ENCODE measurements around the gene KDM7A. TPM values are rescaled to one million over a fixed set of nuclear protein-coding genes. Genes with fewer than 3 reads are reported as not detected.

The KDM7A gene
- total and polyA plus RNA-seq, 9 of the 15 experiments (the other 6 are each of a cell fraction or from before 2014, with no cell fraction given), result 0.90 to 8.4 (median 7.0) TPM

DNA sequence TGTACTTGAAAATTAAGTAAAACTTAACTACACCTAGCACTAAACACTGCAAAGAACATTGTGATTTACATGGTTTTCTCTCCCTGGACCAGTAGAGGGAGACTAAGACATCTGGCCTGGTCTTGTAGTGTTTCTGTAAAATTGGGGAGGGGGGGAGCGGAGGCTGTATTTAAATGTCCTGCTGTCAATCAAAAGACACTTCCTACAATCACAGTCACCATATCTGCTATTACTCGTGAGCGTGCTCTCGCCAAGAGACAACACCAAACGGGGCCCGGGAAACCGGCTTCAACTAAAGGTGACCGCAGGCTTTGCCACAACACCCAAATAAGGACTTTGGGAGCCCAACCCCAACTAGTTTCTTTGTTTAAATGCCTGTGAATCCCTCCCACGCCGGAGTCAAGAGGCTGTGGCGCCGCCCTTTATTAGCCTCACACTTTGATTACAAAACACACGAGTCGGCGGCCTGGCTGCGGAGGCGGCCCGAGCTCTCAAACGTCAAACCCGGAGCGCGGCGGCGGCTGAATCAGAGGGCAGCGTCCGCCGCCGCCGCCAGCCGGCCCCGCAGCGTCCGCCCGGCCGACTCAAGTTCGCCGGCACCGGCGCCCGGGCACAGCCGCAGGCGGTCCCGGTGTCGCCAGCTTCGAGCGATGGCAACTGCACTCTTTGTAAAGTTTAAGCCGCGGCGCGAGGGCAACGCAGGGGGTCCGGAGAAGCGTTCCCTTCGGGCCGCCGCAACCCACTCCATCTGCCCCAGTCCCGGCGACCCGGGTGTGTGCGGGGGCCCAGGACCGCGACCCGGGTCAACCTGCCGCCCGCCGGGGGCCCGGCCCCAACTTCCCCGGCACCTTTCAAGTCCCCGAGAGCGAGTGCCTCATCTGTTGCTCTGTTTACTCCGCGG is 1.3 kb downstream of the KDM7A start (continued):
- peak; percentile 18; the same call in 1 of the 2 replicates for TF ChIP-seq CBX1 (IDR thresholded peaks at IDR 0.05; ENCODE audit: low read depth)
- TF ChIP-seq YBX1 (IDR thresholded peaks at IDR 0.05), result no peak
- TF ChIP-seq, protein P1, sequence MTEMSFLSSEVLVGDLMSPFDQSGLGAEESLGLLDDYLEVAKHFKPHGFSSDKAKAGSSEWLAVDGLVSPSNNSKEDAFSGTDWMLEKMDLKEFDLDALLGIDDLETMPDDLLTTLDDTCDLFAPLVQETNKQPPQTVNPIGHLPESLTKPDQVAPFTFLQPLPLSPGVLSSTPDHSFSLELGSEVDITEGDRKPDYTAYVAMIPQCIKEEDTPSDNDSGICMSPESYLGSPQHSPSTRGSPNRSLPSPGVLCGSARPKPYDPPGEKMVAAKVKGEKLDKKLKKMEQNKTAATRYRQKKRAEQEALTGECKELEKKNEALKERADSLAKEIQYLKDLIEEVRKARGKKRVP (CRISPR knock-in tag; IDR thresholded peaks at IDR 0.05), result no peak
- TF ChIP-seq ZNF780A (CRISPR knock-in tag; IDR thresholded peaks at IDR 0.05), result no peak
- TF ChIP-seq KDM1A (IDR thresholded peaks at IDR 0.05), result peak; percentile 99
- TF ChIP-seq TBL1XR1 (IDR thresholded peaks at IDR 0.05; ENCODE audit: low read length in 2 of 2), result peak; percentile 58 to 76
- no peak for TF ChIP-seq ZNF445 (CRISPR knock-in tag; IDR thresholded peaks at IDR 0.05; ENCODE audit: low read depth)
- 0 out of 2 replicates have a peak, but pooled peaks have one; percentile 50 for TF ChIP-seq ZNF431 (CRISPR knock-in tag; IDR thresholded peaks at IDR 0.05)
- no peak for TF ChIP-seq ZNF143 (CRISPR knock-in tag; IDR thresholded peaks at IDR 0.05)
- TF ChIP-seq, protein P2, sequence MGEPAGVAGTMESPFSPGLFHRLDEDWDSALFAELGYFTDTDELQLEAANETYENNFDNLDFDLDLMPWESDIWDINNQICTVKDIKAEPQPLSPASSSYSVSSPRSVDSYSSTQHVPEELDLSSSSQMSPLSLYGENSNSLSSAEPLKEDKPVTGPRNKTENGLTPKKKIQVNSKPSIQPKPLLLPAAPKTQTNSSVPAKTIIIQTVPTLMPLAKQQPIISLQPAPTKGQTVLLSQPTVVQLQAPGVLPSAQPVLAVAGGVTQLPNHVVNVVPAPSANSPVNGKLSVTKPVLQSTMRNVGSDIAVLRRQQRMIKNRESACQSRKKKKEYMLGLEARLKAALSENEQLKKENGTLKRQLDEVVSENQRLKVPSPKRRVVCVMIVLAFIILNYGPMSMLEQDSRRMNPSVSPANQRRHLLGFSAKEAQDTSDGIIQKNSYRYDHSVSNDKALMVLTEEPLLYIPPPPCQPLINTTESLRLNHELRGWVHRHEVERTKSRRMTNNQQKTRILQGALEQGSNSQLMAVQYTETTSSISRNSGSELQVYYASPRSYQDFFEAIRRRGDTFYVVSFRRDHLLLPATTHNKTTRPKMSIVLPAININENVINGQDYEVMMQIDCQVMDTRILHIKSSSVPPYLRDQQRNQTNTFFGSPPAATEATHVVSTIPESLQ (CRISPR knock-in tag; IDR thresholded peaks at IDR 0.05), result no peak
- no peak; the same call in 1 of the 2 replicates for TF ChIP-seq SPI1 (IDR thresholded peaks at IDR 0.05; ENCODE audit: borderline replicate concordance, low read depth, low read length)
- TF ChIP-seq BRCA1 (IDR thresholded peaks at IDR 0.05), result no peak
- 0 out of 2 replicates have a peak, but pooled peaks have one; percentile 89 for TF ChIP-seq BRCA1 (CRISPR knock-in tag; IDR thresholded peaks at IDR 0.05)
- peak; percentile 72 for TF ChIP-seq BRD9 (IDR thresholded peaks at IDR 0.05; ENCODE audit: low read depth, partially characterized antibody)
- TF ChIP-seq ETV6 (IDR thresholded peaks at IDR 0.05; ENCODE audit: borderline replicate concordance in 1 of 2, low read depth in 2 of 2, low read length in 1 of 2), result no peak
- 0 out of 2 replicates have a peak, but pooled peaks have one; percentile 16 for TF ChIP-seq ETV6 (CRISPR knock-in tag; IDR thresholded peaks at IDR 0.05; ENCODE audit: borderline replicate concordance)
- TF ChIP-seq, protein P3, sequence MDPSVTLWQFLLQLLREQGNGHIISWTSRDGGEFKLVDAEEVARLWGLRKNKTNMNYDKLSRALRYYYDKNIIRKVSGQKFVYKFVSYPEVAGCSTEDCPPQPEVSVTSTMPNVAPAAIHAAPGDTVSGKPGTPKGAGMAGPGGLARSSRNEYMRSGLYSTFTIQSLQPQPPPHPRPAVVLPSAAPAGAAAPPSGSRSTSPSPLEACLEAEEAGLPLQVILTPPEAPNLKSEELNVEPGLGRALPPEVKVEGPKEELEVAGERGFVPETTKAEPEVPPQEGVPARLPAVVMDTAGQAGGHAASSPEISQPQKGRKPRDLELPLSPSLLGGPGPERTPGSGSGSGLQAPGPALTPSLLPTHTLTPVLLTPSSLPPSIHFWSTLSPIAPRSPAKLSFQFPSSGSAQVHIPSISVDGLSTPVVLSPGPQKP (CRISPR knock-in tag; IDR thresholded peaks at IDR 0.05), result no peak
- TF ChIP-seq MTA2 (IDR thresholded peaks at IDR 0.05; ENCODE audit: low read depth), result no peak
- TF ChIP-seq GABPB2 (CRISPR knock-in tag; conservative IDR thresholded peaks at IDR 0.05), result no peak
- TF ChIP-seq LCOR (CRISPR knock-in tag; IDR thresholded peaks at IDR 0.05), result peak; percentile 96
- no peak for TF ChIP-seq MCM3 (IDR thresholded peaks at IDR 0.05)
- no peak for TF ChIP-seq JUNB (CRISPR knock-in tag; conservative IDR thresholded peaks at IDR 0.05)
- TF ChIP-seq BACH1 (tag; IDR thresholded peaks at IDR 0.05), result no peak; the same call in 1 of the 2 replicates
- no peak for TF ChIP-seq CREBBP (IDR thresholded peaks at IDR 0.05; ENCODE audit: low read depth, low read length)

Data from K562 (cell line).